GM12801 (cell line): ENCODE results near the gene MAML1.

Experiments
- TF ChIP-seq, protein P1 (sequence below): IDR thresholded peaks from one replicate; pipeline ENCODE4 v1.5.1; 2011; ENCODE audit warnings: control low read depth; ENCODE audit not compliant: insufficient read length; ENCODE audit errors: extremely low read depth

MAML1 gene

GRCh38 chr5:179747811-179748210 is 15.2 kb downstream of the MAML1 start:
- TF ChIP-seq, protein P1, sequence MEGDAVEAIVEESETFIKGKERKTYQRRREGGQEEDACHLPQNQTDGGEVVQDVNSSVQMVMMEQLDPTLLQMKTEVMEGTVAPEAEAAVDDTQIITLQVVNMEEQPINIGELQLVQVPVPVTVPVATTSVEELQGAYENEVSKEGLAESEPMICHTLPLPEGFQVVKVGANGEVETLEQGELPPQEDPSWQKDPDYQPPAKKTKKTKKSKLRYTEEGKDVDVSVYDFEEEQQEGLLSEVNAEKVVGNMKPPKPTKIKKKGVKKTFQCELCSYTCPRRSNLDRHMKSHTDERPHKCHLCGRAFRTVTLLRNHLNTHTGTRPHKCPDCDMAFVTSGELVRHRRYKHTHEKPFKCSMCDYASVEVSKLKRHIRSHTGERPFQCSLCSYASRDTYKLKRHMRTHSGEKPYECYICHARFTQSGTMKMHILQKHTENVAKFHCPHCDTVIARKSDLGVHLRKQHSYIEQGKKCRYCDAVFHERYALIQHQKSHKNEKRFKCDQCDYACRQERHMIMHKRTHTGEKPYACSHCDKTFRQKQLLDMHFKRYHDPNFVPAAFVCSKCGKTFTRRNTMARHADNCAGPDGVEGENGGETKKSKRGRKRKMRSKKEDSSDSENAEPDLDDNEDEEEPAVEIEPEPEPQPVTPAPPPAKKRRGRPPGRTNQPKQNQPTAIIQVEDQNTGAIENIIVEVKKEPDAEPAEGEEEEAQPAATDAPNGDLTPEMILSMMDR = no peak

- TF ChIP-seq, protein P1 = no peak
Measured at GRCh38 chr5:179749857-179750508, 17.4 kb downstream of the MAML1 start.

GRCh38 chr5:179753971-179754370 is 21.3 kb downstream of the MAML1 start:
- TF ChIP-seq, protein P1 = no peak

DNA sequence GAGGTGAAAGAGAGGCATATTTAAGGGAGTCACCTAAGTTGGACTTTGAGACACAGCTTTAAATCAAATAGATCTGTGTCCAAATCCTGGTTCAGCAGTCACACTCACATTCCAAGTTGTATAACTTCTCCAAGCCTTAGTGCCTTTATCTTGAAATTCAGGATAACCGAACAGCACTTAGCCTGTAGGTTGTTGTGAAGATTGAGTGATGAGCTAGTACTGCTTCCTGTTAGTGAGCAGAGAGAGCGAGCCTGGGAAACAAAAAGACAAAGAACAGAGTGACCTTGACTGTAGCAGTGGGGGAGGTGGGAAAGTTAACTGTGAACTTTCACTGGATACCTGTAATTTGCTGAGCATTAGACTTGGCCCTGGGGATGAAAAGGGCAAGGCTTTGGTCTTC is 22.4 kb downstream of the MAML1 start:
- TF ChIP-seq, protein P1 = no peak

DNA sequence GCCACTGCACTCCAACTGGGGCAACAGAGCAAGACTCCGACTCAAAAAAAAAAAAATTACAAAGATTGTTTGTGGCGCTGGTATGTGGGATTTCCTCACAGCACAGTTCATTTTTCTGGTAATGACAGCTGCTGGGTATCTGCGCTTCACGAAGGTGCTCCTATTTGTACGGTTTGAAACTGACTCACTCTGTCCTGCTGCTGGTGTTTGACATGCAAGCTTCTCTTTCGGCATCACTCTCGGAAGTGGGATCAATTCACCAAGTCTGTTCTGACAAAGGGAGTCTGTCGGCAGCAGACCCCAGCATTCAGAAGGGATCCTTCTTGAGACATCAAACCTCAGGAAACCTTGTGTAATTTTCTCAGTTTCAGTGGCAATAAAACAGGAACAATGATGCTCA is 26.3 kb downstream of the MAML1 start:
- TF ChIP-seq, protein P1 = no peak

DNA sequence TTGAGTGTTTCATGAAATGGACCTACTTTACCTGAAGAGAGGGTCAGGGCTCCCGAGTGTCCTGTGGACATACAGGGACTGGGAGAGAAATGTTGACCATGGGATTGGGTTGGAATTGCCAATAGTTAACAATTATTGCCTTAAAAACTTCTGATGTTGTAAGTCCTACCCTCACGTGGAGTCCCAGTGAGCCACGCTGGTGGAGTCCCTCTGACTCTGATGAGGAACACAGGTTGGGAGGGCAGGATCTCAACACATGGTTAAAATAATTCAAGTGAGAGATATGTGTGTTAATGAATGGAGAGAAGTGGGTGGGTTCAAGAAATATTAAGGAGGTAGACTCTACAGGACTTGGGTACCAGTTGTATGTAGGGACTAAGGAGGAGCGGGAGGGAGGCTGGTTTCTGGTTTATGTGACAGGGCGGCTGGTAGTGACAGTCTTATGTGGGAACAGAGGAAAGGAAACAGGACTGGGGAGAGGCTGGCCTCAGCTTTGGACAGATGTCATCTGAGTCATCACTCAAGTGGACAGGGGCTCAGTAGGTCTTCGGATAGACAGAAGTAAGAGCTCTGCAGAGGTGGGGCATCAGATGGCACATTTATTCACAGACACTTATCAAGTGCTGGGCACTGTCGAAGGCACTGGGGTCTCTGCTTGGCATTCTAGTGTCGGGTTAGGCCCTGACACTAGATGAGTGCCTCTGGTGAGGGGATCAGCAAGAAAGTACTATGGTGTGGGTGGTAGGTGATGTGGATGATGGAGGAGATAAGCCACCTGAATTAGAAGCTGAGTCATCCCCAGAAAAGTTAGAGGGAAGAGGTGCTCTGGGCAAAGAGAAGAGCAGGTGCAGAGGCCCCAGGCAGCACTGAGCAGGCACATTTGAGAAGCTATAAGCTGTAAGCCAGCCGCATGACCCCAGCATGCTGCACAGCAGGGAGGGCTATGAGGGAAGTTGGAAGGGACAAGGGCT is 27.2 kb downstream of the MAML1 start:
- TF ChIP-seq, protein P1 = no peak

DNA sequence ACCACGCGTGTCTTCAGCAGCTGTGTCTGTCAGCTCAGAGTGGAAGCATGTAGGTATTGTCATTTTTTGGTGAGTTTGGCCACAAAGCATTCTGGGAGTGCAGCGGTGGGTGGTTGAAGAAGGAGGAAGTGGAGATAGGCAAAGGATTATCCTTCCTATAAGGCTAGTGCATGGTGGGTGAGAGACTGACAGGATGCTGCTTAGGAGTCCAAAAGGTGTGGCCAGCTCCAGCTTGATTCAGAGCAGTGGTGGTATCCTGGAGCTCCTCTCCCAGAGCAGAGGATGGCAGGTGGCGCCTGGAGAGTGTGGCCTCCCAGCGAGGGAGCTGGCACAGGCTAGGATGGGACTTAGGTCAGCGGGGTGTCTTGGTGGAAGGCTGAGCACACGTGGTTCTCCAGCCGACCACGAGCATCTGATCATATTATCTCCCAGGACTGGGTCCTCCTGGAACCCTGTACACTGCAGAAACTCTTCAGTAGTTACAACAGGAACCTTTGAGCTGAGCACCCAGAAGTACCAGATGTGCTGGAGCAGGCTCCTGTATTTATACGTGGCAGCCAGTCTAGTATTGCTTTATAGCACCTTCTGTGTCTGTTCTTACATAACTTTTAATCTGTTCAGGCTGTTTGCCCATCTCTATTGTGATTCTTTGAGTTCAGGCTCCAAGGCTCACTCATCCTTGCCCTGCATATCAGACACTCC is 29.6 kb downstream of the MAML1 start:
- TF ChIP-seq, protein P1 = no peak
